Measurements from ENCODE around the gene RHOBTB3. TPM values are rescaled to one million over a fixed set of nuclear protein-coding genes. Genes with fewer than 3 reads are reported as not detected.
"Not testable (repeated sequence)": the region's sequence is repeated elsewhere in the genome, so short reads cannot be mapped to it uniquely, and the experiment has no call there.

Gene RHOBTB3
- total RNA-seq, 2 experiments from 2014 or later = 0.35 to 0.55 TPM

GRCh38 chr5:95708876-95709275, 22.3 kb upstream of the RHOBTB3 start:
- no peaks in the 10 kb centered on the region for H3K36me3 Mint-ChIP-seq
- no peak overlapping the region for H3K4me3 Mint-ChIP-seq
- H3K9me3 Mint-ChIP-seq (ENCODE audit: low read depth) = no peaks in the 10 kb centered on the region
- DNase-seq (no peak), ATAC-seq (no peak)
- peaks cover 13% of the 10 kb centered on the region for H3K27me3 Mint-ChIP-seq
- no peaks in the 10 kb centered on the region for H3K4me1 Mint-ChIP-seq
- no peak overlapping the region for H3K27ac Mint-ChIP-seq
- CTCF ChIA-PET = no interaction called here

GRCh38 chr5:95709967-95710650, 21.0 kb upstream of the RHOBTB3 start:
- H3K4me1 Mint-ChIP-seq = peaks cover under 1% of the 10 kb centered on the region
- H3K27ac Mint-ChIP-seq = no peak overlapping the region
- no peaks in the 10 kb centered on the region for H3K9me3 Mint-ChIP-seq (ENCODE audit: low read depth)
- no peak overlapping the region for H3K4me3 Mint-ChIP-seq
- CTCF ChIA-PET = no interaction called here
- ATAC-seq (no peak), DNase-seq (no peak)
- peaks cover 15% of the 10 kb centered on the region for H3K27me3 Mint-ChIP-seq
- no peaks in the 10 kb centered on the region for H3K36me3 Mint-ChIP-seq

- H3K4me3 Mint-ChIP-seq; DNase-seq; H3K36me3 Mint-ChIP-seq; H3K4me1 Mint-ChIP-seq; H3K27ac Mint-ChIP-seq; ATAC-seq; H3K9me3 Mint-ChIP-seq (ENCODE audit: low read depth); CTCF ChIA-PET: not testable (repeated sequence)
- peaks cover 15% of the 10 kb centered on the region for H3K27me3 Mint-ChIP-seq
These were observed 20.3 kb upstream of the RHOBTB3 start for GRCh38 chr5:95710651-95711500.

- no peak overlapping the region for H3K4me3 Mint-ChIP-seq
- no peak for DNase-seq
- no peaks in the 10 kb centered on the region for H3K9me3 Mint-ChIP-seq (ENCODE audit: low read depth)
- CTCF ChIA-PET = interaction anchor here (1.5 kb wide), 1 partner anchor 47 kb away, joined by 3 read pairs; no protein-coding TSS in a partner anchor
- ATAC-seq = no peak
- no peaks in the 10 kb centered on the region for H3K36me3 Mint-ChIP-seq
- H3K27ac Mint-ChIP-seq = no peak overlapping the region
- H3K27me3 Mint-ChIP-seq = peaks cover 17% of the 10 kb centered on the region
- H3K4me1 Mint-ChIP-seq = peaks cover 12% of the 10 kb centered on the region
These were observed 19.4 kb upstream of the RHOBTB3 start for GRCh38 chr5:95711501-95712346.

GRCh38 chr5:95712347-95712958, 18.7 kb upstream of the RHOBTB3 start:
- peak; percentile 20 for ATAC-seq
- Mint-ChIP-seq H3K4me3 (no peak overlapping the region), H3K9me3 (ENCODE audit: low read depth) (no peaks in the 10 kb centered on the region), H3K4me1 (peaks cover 12% of the 10 kb centered on the region), H3K27ac (no peak overlapping the region), H3K36me3 (no peaks in the 10 kb centered on the region), H3K27me3 (peaks cover 11% of the 10 kb centered on the region)
- CTCF ChIA-PET = interaction anchor here (1.5 kb wide), 1 partner anchor 48 kb away, joined by 3 read pairs; no protein-coding TSS in a partner anchor
- DNase-seq = no peak

GRCh38 chr5:95713246-95713645, 17.9 kb upstream of the RHOBTB3 start:
- H3K9me3 Mint-ChIP-seq (ENCODE audit: low read depth); H3K27me3 Mint-ChIP-seq; H3K36me3 Mint-ChIP-seq; DNase-seq; ATAC-seq; H3K4me3 Mint-ChIP-seq; H3K27ac Mint-ChIP-seq: not testable (repeated sequence)
- CTCF ChIA-PET = interaction anchor here (1.5 kb wide), 1 partner anchor 49 kb away, joined by 3 read pairs; no protein-coding TSS in a partner anchor
- peaks cover 12% of the 10 kb centered on the region for H3K4me1 Mint-ChIP-seq

GRCh38 chr5:95713960-95714710, 17.0 kb upstream of the RHOBTB3 start:
- H3K4me1 Mint-ChIP-seq = peaks cover 12% of the 10 kb centered on the region
- H3K4me3 Mint-ChIP-seq = no peak overlapping the region
- CTCF ChIA-PET = interaction anchor here (0.8 kb wide), 1 partner anchor 49 kb away, joined by 3 read pairs; no protein-coding TSS in a partner anchor
- ATAC-seq (no peak), DNase-seq (no peak)
- H3K9me3 Mint-ChIP-seq (ENCODE audit: low read depth) = no peaks in the 10 kb centered on the region
- H3K27ac Mint-ChIP-seq = no peak overlapping the region
- H3K36me3 Mint-ChIP-seq = no peaks in the 10 kb centered on the region
- H3K27me3 Mint-ChIP-seq = peaks cover 7% of the 10 kb centered on the region

- Mint-ChIP-seq H3K4me1 (peaks cover 12% of the 10 kb centered on the region), H3K27me3 (peaks cover 18% of the 10 kb centered on the region), H3K36me3 (no peaks in the 10 kb centered on the region), H3K9me3 (ENCODE audit: low read depth) (no peaks in the 10 kb centered on the region), H3K4me3 (no peak overlapping the region), H3K27ac (no peak overlapping the region)
- ATAC-seq (peak; percentile 50), DNase-seq (no peak)
- CTCF ChIA-PET = no interaction called here
These were observed 15.2 kb upstream of the RHOBTB3 start for GRCh38 chr5:95715799-95716461.

- Mint-ChIP-seq H3K4me3 (no peak overlapping the region), H3K36me3 (no peaks in the 10 kb centered on the region), H3K27me3 (peaks cover 24% of the 10 kb centered on the region), H3K9me3 (ENCODE audit: low read depth) (no peaks in the 10 kb centered on the region), H3K27ac (no peak overlapping the region), H3K4me1 (peaks cover 12% of the 10 kb centered on the region)
- DNase-seq = no peak
- CTCF ChIA-PET = interaction anchor here (1.2 to 1.7 kb wide), 2 partner anchors 16 to 64 kb away, joined by 3 to 4 read pairs; no protein-coding TSS in a partner anchor
- ATAC-seq = no peak
These were observed 13.7 kb upstream of the RHOBTB3 start for GRCh38 chr5:95717439-95717838.

- peak; percentile 64 for ATAC-seq
- Mint-ChIP-seq H3K27ac (no peak overlapping the region), H3K9me3 (ENCODE audit: low read depth) (no peaks in the 10 kb centered on the region), H3K4me3 (no peak overlapping the region), H3K36me3 (no peaks in the 10 kb centered on the region), H3K27me3 (peaks cover 24% of the 10 kb centered on the region), H3K4me1 (peaks cover 12% of the 10 kb centered on the region)
- CTCF ChIA-PET = interaction anchor here (1.2 to 1.7 kb wide), 2 partner anchors 17 to 63 kb away, joined by 3 to 4 read pairs; no protein-coding TSS in a partner anchor
- DNase-seq = no peak
These were observed 12.9 kb upstream of the RHOBTB3 start for GRCh38 chr5:95718203-95718602.

GRCh38 chr5:95718738-95719137, 12.4 kb upstream of the RHOBTB3 start:
- no peak for DNase-seq
- Mint-ChIP-seq H3K4me3 (no peak overlapping the region), H3K36me3 (no peaks in the 10 kb centered on the region), H3K4me1 (peaks cover 15% of the 10 kb centered on the region), H3K27ac (no peak overlapping the region), H3K27me3 (peaks cover 24% of the 10 kb centered on the region), H3K9me3 (ENCODE audit: low read depth) (no peaks in the 10 kb centered on the region)
- no peak for ATAC-seq
- CTCF ChIA-PET = interaction anchor here (1.7 kb wide), 1 partner anchor 17 kb away, joined by 3 read pairs; no protein-coding TSS in a partner anchor

Measured in activated CD8-positive, alpha-beta memory T cell treated with anti-CD3 and anti-CD28 coated beads, Interleukin-2, amount 10 ng/mL, durations not matched to agents 7 days and 5 days (primary cell).